ENCODE measurements around the gene PPP1R3F.

DNA sequence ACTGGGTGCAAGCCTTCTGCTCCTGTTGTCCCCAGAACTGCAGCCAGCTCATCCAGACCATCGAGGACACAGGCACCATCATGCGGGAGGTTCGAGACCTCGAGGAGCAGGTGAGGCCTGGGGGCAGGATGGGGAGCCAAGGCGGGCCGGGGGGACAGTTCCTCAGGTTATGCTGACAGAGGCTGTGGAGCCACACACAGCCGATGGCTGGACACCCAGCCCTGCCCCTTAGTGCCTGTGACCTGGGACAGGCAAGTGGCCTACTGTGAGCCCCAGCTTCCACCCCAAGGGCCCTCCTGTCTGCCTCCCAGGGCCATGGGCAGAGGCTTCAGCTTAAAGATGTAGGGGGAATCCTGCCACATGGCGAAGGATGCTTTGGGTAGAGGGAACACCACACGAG is 20.0 kb upstream of the PPP1R3F start:
- TF ChIP-seq POLR2A (IDR thresholded peaks at IDR 0.05) (no peak), CTCF (IDR thresholded peaks at IDR 0.05) (no peak), POLR2AphosphoS5 (IDR thresholded peaks at IDR 0.05) (no peak)

Data from prostate gland (tissue), 2 donors.